IMR-90 (cell line): ENCODE measurements around the gene PSMD9. TPM values are rescaled to one million over a fixed set of nuclear protein-coding genes. Genes with fewer than 3 reads are reported as not detected.

Experiments used
- ATAC-seq: fragments of 200-7000 bp; cut with Tn5 transposase; 2 replicates; pipeline ENCODE4 v1.9.1; 2020; ENCODE audit warnings: low read depth, mild to moderate bottlenecking, moderate library complexity
- BruUV-seq: library from RNA; stranded (reverse); fragments of 400-500 nt; replicated peaks from 2 replicates; lab custom pipeline; 2021; lab: Mats Ljungman, UMichigan
- CTCF ChIA-PET: fragments of 300-600 bp; formaldehyde crosslinking; extraction: SDS; loops from one replicate; lab custom pipeline; 2021; ENCODE audit warnings: antibody characterized with exemption; lab: Yijun Ruan, JAX
- POLR2A ChIA-PET: fragments of 300-600 bp; sonication (Branson Sonifier 250); formaldehyde crosslinking; loops from one replicate; lab custom pipeline; 2022; ENCODE audit warnings: antibody characterized with exemption; ENCODE audit not compliant: unreplicated experiment; lab: Charles Lee
- DNase-seq: peaks from one replicate; pipeline ENCODE4 v3.0.0; 2013
- H2AFZ ChIP-seq: replicated peaks from 2 replicates; pipeline ENCODE3; 2013; ENCODE audit warnings: low read length, mild to moderate bottlenecking; ENCODE audit not compliant: poor library complexity
- H2AK5ac ChIP-seq: 2 replicates; pipeline ENCODE4 v1.6.1; 2013; ENCODE audit warnings: low read depth, low read length, inconsistent platforms
- H2AK9ac ChIP-seq: replicated peaks from 2 replicates; pipeline ENCODE3; 2013; ENCODE audit warnings: mild to moderate bottlenecking, low read depth, low read length, moderate library complexity; ENCODE audit not compliant: poor library complexity
- H2BK120ac ChIP-seq: 2 replicates; pipeline ENCODE4 v1.6.1; 2013; ENCODE audit warnings: low read depth, low read length, inconsistent platforms
- H2BK15ac ChIP-seq: 3 replicates; pipeline ENCODE4 v1.6.1; 2013; ENCODE audit warnings: low read depth, low read length, inconsistent platforms
- H2BK20ac ChIP-seq: 2 replicates; pipeline ENCODE4 v1.6.1; 2013; ENCODE audit warnings: low read depth, mild to moderate bottlenecking, inconsistent platforms, low read length, moderate library complexity
- H2BK5ac ChIP-seq: 2 replicates; pipeline ENCODE4 v1.6.1; 2013; ENCODE audit warnings: mild to moderate bottlenecking, low read depth, low read length, inconsistent platforms; ENCODE audit not compliant: poor library complexity, severe bottlenecking
- H3K14ac ChIP-seq: replicated peaks from 2 replicates; pipeline ENCODE4 v1.6.1; 2013; ENCODE audit warnings: low read depth, low read length, inconsistent platforms
- H3K18ac ChIP-seq: 2 replicates; pipeline ENCODE4 v1.6.1; 2013; ENCODE audit warnings: low read depth, low read length, control low read depth
- H3K23ac ChIP-seq: 2 replicates; pipeline ENCODE4 v1.6.1; 2013; ENCODE audit warnings: low read depth, low read length, inconsistent platforms
- H3K27ac ChIP-seq: 2 replicates; pipeline ENCODE4 v1.5.1; 2013; ENCODE audit warnings: mild to moderate bottlenecking, control low read depth, low read length; ENCODE audit not compliant: insufficient read depth
- H3K27me3 ChIP-seq: 2 replicates; pipeline ENCODE4 v1.6.1; 2013; ENCODE audit warnings: low read length; ENCODE audit not compliant: control insufficient read depth, insufficient read depth
- H3K36me3 ChIP-seq: 2 replicates; pipeline ENCODE4 v1.6.1; 2013; ENCODE audit warnings: low read length, mixed read lengths; ENCODE audit not compliant: control insufficient read depth, insufficient read depth
- H3K4ac ChIP-seq: 2 replicates; pipeline ENCODE4 v1.6.1; 2013; ENCODE audit warnings: low read depth, low read length, inconsistent platforms
- H3K4me1 ChIP-seq: 2 replicates; pipeline ENCODE4 v1.6.1; 2013; ENCODE audit warnings: low read length, mixed read lengths; ENCODE audit not compliant: control insufficient read depth, insufficient read depth
- H3K4me2 ChIP-seq: 2 replicates; pipeline ENCODE4 v1.6.1; 2013; ENCODE audit warnings: low read depth, mild to moderate bottlenecking, control low read depth, low read length, moderate library complexity
- H3K4me3 ChIP-seq: 2 replicates; pipeline ENCODE4 v1.5.1; 2013; ENCODE audit warnings: low read depth, mild to moderate bottlenecking, control low read depth, low read length, moderate library complexity; ENCODE audit not compliant: insufficient read depth
- H3K56ac ChIP-seq: 2 replicates; pipeline ENCODE4 v1.6.1; 2013; ENCODE audit warnings: low read length, inconsistent platforms; ENCODE audit not compliant: insufficient read depth; ENCODE audit errors: extremely low read depth
- H3K79me1 ChIP-seq, 2 experiments: 2 replicates each; pipeline ENCODE4 v1.6.1; 2013; ENCODE audit warnings: low read length in 2 of 2, inconsistent platforms in 1 of 2, low read depth in 1 of 2
- H3K9ac ChIP-seq: 2 replicates; pipeline ENCODE4 v1.6.1; 2013; ENCODE audit warnings: low read depth, low read length, control low read depth
- H3K9me1 ChIP-seq: 2 replicates; pipeline ENCODE4 v1.6.1; 2013; ENCODE audit warnings: low read length, inconsistent platforms; ENCODE audit not compliant: insufficient read depth
- H3K9me3 ChIP-seq: 2 replicates; pipeline ENCODE4 v1.6.1; 2013; ENCODE audit warnings: low read length; ENCODE audit not compliant: control insufficient read depth, insufficient read depth
- H4K20me1 ChIP-seq: 2 replicates; pipeline ENCODE4 v1.6.1; 2013; ENCODE audit warnings: low read length, inconsistent platforms; ENCODE audit not compliant: insufficient read depth
- H4K5ac ChIP-seq: 2 replicates; pipeline ENCODE4 v1.6.1; 2013; ENCODE audit warnings: mild to moderate bottlenecking, low read depth, low read length, control low read depth
- H4K8ac ChIP-seq, 2 experiments: 2 replicates each; pipeline ENCODE4 v1.6.1; 2013; ENCODE audit warnings: low read depth in 2 of 2, low read length in 2 of 2, control low read depth in 1 of 2, inconsistent platforms in 1 of 2
- H4K91ac ChIP-seq: 2 replicates; pipeline ENCODE4 v1.6.1; 2013; ENCODE audit warnings: low read depth, low read length, inconsistent platforms; ENCODE audit not compliant: insufficient read depth
- CTCF ChIP-seq: conservative IDR thresholded peaks from 2 replicates; pipeline ENCODE4 v1.5.1; 2012; ENCODE audit warnings: mild to moderate bottlenecking, low read depth, low read length, improper control_type of control experiment
- NFE2L2 ChIP-seq: fragments of 150-350 bp; IDR thresholded peaks from 2 replicates; pipeline ENCODE4 v1.6.1; 2016; ENCODE audit warnings: low read depth, mild to moderate bottlenecking, low read length
- SMC3 ChIP-seq: fragments of 150-350 bp; IDR thresholded peaks from 2 replicates; pipeline ENCODE4 v1.6.1; 2016; ENCODE audit warnings: low read depth, mild to moderate bottlenecking, antibody characterized with exemption, low read length, moderate library complexity
- WGBS, 2 experiments: methylation state at CpG; one replicate each; pipeline versions ENCODE4 v1.1.5 to v1.1.7; 2013; ENCODE audit warnings: missing lambda C conversion rate in 2 of 2; ENCODE audit not compliant: insufficient read length in 1 of 2; ENCODE audit errors: extremely low coverage in 2 of 2; 5-methylcytosine and 5-hydroxymethylcytosine counted together
- dilution Hi-C: fragments of 300-500 bp; cut with HindIII; formaldehyde crosslinking; loops from one replicate; pipeline ENCODE4 v1.14.3; 2018; ENCODE audit warnings: low sequenced_read_pairs; ENCODE audit not compliant: unreplicated experiment
- in situ Hi-C: fragments of 300-500 bp; cut with MboI; formaldehyde crosslinking; loops from 3 replicates; pipeline ENCODE4 v1.14.3; 2019; ENCODE audit warnings: low sequenced_read_pairs, inconsistent platforms, mixed read lengths
- intact Hi-C: fragments of 100-400 bp; cut with micrococcal nuclease; formaldehyde crosslinking; loops from 2 replicates; pipeline ENCODE4 v1.10.0; 2022
- polyA plus RNA-seq, 3 experiments: library from polyadenylated mRNA; depleted of rRNA; stranded (reverse); fragments of >200 nt; gene quantifications; 2 replicates each; pipeline ENCODE4 v1.2.3, GENCODE V29; 2012; ENCODE audit warnings: low replicate concordance in 1 of 3
- total RNA-seq: library from RNA; depleted of rRNA; stranded (reverse); fragments of >200 nt; gene quantifications from 2 replicates; pipeline ENCODE4 v1.2.3, GENCODE V29; 2012

Gene PSMD9
- total and polyA plus RNA-seq, 2 of the 4 experiments (the other 2 are of a cell fraction): 135 to 142 TPM

DNA sequence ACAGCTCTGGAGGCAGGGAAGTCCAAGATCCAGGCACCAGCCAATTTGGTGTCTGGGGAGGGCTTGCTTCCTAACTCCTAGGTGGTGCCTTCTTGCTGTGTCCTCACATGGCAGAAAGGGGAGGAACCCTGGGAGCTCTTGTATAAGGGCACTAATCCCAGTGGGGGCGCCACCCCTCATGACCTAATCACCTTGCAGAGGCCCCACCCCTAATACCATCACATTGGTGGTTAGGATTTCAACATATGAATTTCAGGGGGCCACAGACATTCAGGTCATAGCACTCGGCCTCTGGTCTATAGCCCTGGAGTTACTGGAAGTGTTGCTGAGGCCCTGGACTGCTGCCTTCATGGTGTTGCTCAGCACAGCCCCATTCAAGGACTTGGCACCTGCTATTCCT is 14.6 kb downstream of the PSMD9 start:
- no TSS peak for BruUV-seq
- H4K20me1 ChIP-seq: 0 out of 2 replicates have a peak, but pooled peaks cover under 1% of the 10 kb centered on the region
- H3K27me3 ChIP-seq: no peaks in the 10 kb centered on the region
- CTCF ChIA-PET: no interaction called here
- no peak overlapping the region for H3K18ac ChIP-seq
- H2BK5ac ChIP-seq: no peak overlapping the region
- H3K4me2 ChIP-seq: no peak overlapping the region
- H3K56ac ChIP-seq: no peak overlapping the region
- no peak overlapping the region for H2AFZ ChIP-seq
- 100% methylated on average over 1 of the region's 2 CpGs; no CpG with 5 or more reads in 1 of the 2 experiments for WGBS, 2 experiments
- no peaks in the 10 kb centered on the region for H3K9me1 ChIP-seq
- ATAC-seq: no peak
- no peak for DNase-seq
- no peak overlapping the region for H3K14ac ChIP-seq
- no peak overlapping the region for H2BK120ac ChIP-seq
- H3K9ac ChIP-seq: no peak overlapping the region
- H3K4me1 ChIP-seq: no peaks in the 10 kb centered on the region
- H2BK15ac ChIP-seq: no peak overlapping the region
- no peaks in the 10 kb centered on the region for H3K9me3 ChIP-seq
- no peak for TF ChIP-seq NFE2L2
- no peak for TF ChIP-seq SMC3
- TF ChIP-seq CTCF: no peak
- H4K91ac ChIP-seq: no peak overlapping the region
- no peak overlapping the region for H2AK9ac ChIP-seq
- no peak overlapping the region for H3K4ac ChIP-seq
- in situ Hi-C loops (no loop called here), intact Hi-C loops (no loop called here), dilution Hi-C loops (no loop called here)
- H3K23ac ChIP-seq: no peak overlapping the region
- H4K8ac ChIP-seq: no peak overlapping the region
- no peak overlapping the region for H3K27ac ChIP-seq
- peaks cover 13 to 40% of the 10 kb centered on the region in 2 experiments for H3K79me1 ChIP-seq
- POLR2A ChIA-PET: no interaction called here
- no peak overlapping the region for H2BK20ac ChIP-seq
- H3K36me3 ChIP-seq: peaks cover 55% of the 10 kb centered on the region
- no peak overlapping the region for H3K4me3 ChIP-seq
- no peak overlapping the region for H4K5ac ChIP-seq
- H2AK5ac ChIP-seq: no peak overlapping the region
